Gastroesophageal sphincter (tissue), 3 donors: ENCODE results near the gene TXNL4A.

Experiments
- EP300 ChIP-seq: sonication (generic); formaldehyde crosslinking; IDR thresholded peaks from one replicate; pipeline ENCODE4 v1.6.1; 2017; ENCODE audit warnings: antibody characterized with exemption, mild to moderate bottlenecking
- POLR2A ChIP-seq, 2 donors: fragments of 450-650 bp; IDR thresholded peaks; one replicate each; pipeline ENCODE4 v1.6.1; 2017; ENCODE audit warnings: antibody characterized with exemption in 2 of 2, mild to moderate bottlenecking in 2 of 2, moderate library complexity in 1 of 2
- POLR2AphosphoS5 ChIP-seq: sonication (generic); formaldehyde crosslinking; IDR thresholded peaks from one replicate; pipeline ENCODE4 v1.6.1; 2017; ENCODE audit warnings: antibody characterized with exemption
- TF ChIP-seq, protein P1 (sequence below), 4 experiments: fragments of 200-600 bp in 2 of 4; fragments of 450-650 bp in 2 of 4; sonication (generic) in 1 of 4; IDR thresholded peaks; one replicate each; pipeline ENCODE4 v1.5.1; 2017 to 2019; ENCODE audit warnings: antibody characterized with exemption in 4 of 4, mild to moderate bottlenecking in 2 of 4, moderate library complexity in 2 of 4

DNA sequence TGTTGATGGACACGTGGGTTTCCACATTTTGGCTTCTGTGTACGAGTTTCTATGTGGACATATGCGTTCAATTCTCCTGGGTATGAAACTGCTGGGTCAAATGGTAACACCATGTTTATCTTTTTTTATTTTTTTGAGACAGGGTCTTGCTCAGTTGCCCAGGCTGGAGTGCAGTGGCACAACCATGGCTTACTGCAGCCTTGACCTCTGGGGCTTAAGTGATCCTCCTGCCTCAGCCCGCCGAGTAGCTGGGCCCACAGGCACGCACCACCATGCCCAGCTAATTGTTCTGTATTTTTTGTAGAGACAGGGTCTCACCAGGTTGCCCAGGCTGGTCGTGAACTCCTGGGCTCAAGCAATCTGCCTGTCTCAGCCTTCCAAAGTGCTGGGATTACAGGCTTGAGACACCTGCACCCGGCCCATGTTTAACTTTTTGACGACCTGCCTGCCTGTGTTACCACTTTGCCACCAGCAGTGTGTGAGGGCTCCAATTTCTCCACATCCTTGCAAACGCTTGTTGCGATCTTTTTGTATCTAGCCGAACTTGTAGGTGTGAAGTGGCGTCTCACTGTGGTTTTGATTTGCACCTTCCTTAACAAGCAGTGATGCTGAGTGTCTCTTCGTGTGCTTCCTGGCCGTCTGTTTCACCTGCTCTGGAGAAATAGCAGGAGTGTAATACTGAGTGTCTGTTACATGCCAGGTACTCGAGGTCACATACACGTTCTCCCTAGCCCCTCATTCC is 17.0 kb downstream of the TXNL4A start:
- TF ChIP-seq, protein P1, sequence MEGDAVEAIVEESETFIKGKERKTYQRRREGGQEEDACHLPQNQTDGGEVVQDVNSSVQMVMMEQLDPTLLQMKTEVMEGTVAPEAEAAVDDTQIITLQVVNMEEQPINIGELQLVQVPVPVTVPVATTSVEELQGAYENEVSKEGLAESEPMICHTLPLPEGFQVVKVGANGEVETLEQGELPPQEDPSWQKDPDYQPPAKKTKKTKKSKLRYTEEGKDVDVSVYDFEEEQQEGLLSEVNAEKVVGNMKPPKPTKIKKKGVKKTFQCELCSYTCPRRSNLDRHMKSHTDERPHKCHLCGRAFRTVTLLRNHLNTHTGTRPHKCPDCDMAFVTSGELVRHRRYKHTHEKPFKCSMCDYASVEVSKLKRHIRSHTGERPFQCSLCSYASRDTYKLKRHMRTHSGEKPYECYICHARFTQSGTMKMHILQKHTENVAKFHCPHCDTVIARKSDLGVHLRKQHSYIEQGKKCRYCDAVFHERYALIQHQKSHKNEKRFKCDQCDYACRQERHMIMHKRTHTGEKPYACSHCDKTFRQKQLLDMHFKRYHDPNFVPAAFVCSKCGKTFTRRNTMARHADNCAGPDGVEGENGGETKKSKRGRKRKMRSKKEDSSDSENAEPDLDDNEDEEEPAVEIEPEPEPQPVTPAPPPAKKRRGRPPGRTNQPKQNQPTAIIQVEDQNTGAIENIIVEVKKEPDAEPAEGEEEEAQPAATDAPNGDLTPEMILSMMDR (IDR thresholded peaks at IDR 0.05) = no peak
- no peak for TF ChIP-seq POLR2A (IDR thresholded peaks at IDR 0.05)
- no peak for TF ChIP-seq EP300
- TF ChIP-seq POLR2AphosphoS5 = no peak
